GM21390 (cell line): ENCODE data around the gene UBALD2.
"Not testable (repeated sequence)": the region's sequence is repeated elsewhere in the genome, so short reads cannot be mapped to it uniquely, and the experiment has no call there.

Experiments
- ATAC-seq: cut with Tn5 transposase; IDR thresholded peaks from one replicate; pipeline ENCODE4 v1.9.1; 2021; ENCODE audit not compliant: unreplicated experiment

The UBALD2 gene

GRCh38 chr17:76276461-76277299 lies 11.5 kb downstream of the UBALD2 start:
- no peak for ATAC-seq

- no peak for ATAC-seq
Measured at GRCh38 chr17:76277300-76278267, 12.4 kb downstream of the UBALD2 start.

- no peak for ATAC-seq
Measured at GRCh38 chr17:76278268-76278908, 13.2 kb downstream of the UBALD2 start.

GRCh38 chr17:76278952-76279741 lies 14.0 kb downstream of the UBALD2 start:
- peak; percentile 59 for ATAC-seq

- no peak for ATAC-seq
Measured at GRCh38 chr17:76279742-76280287, 14.7 kb downstream of the UBALD2 start.

- ATAC-seq = no peak
Measured at GRCh38 chr17:76280650-76281049, 15.5 kb downstream of the UBALD2 start.

GRCh38 chr17:76281573-76282371 lies 16.6 kb downstream of the UBALD2 start:
- no peak for ATAC-seq

- no peak for ATAC-seq
Measured at GRCh38 chr17:76292567-76292966, 27.4 kb downstream of the UBALD2 start.

GRCh38 chr17:76293106-76293505 lies 28.0 kb downstream of the UBALD2 start:
- ATAC-seq = no peak

- ATAC-seq = no peak
Measured at GRCh38 chr17:76296186-76296585, 31.0 kb downstream of the UBALD2 start.

GRCh38 chr17:76296889-76297288 lies 31.7 kb downstream of the UBALD2 start:
- no peak for ATAC-seq

GRCh38 chr17:76297436-76297835 lies 32.3 kb downstream of the UBALD2 start:
- no peak for ATAC-seq

GRCh38 chr17:76304226-76305134 lies 39.3 kb downstream of the UBALD2 start:
- no peak for ATAC-seq

- ATAC-seq = not testable (repeated sequence)
Measured at GRCh38 chr17:76305135-76305454, 39.9 kb downstream of the UBALD2 start.

GRCh38 chr17:76307299-76307965 lies 42.3 kb downstream of the UBALD2 start:
- no peak for ATAC-seq

- ATAC-seq = no peak
Measured at GRCh38 chr17:76307966-76308338, 42.8 kb downstream of the UBALD2 start, which contains the start of gene QRICH2. TSS of gene QRICH2 (minus strand) at chr17:76308276. CDS start at chr17:76307998, 278 bp downstream.

- no peak for ATAC-seq
Measured at GRCh38 chr17:76309461-76309860, 44.3 kb downstream of the UBALD2 start.

- no peak for ATAC-seq
Measured at GRCh38 chr17:76312735-76313134, 47.6 kb downstream of the UBALD2 start.
